ENCODE measurements around the gene GUCY1A1. TPM values are rescaled to one million over a fixed set of nuclear protein-coding genes. Genes with fewer than 3 reads are reported as not detected.

Gene GUCY1A1
- total RNA-seq, 6 experiments from 2014 or later = 3.7 to 7.8 (median 6.5) TPM

DNA sequence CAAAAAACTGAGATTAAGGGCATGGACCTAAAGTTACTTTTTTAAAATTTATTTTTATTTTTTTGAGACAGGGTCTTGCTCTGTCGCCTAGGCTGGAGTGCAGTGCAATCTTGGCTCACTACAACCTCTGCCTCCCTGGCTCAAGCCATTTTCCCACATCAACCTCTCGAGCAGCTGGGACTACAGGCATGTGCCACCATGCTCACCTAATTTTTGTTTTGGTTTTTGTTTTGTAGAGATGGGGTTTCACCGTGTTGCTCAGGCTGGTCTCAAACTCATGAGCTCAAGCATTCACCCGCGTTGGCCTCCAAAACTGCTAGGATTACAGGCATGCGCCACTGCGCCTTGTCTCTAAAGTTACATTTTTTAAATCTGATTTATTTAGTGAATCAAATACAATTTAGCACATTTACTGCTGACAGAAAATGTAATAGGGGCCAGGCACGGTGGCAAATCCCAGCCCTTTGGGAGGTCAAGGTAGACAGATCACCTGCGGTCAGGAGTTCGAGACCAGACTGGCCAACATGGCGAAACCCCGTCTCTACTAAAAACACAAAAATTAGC is 38.3 kb downstream of the GUCY1A1 start:
- no peak overlapping the region for H3K4me3 ChIP-seq
- H3K9me3 ChIP-seq = no peaks in the 10 kb centered on the region
- H3K36me3 ChIP-seq = no peaks in the 10 kb centered on the region
- H3K4me1 ChIP-seq = peaks cover 0 to 9% (median 0%) of the 10 kb centered on the region in 4 donors
- TF ChIP-seq, protein P1, sequence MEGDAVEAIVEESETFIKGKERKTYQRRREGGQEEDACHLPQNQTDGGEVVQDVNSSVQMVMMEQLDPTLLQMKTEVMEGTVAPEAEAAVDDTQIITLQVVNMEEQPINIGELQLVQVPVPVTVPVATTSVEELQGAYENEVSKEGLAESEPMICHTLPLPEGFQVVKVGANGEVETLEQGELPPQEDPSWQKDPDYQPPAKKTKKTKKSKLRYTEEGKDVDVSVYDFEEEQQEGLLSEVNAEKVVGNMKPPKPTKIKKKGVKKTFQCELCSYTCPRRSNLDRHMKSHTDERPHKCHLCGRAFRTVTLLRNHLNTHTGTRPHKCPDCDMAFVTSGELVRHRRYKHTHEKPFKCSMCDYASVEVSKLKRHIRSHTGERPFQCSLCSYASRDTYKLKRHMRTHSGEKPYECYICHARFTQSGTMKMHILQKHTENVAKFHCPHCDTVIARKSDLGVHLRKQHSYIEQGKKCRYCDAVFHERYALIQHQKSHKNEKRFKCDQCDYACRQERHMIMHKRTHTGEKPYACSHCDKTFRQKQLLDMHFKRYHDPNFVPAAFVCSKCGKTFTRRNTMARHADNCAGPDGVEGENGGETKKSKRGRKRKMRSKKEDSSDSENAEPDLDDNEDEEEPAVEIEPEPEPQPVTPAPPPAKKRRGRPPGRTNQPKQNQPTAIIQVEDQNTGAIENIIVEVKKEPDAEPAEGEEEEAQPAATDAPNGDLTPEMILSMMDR (IDR thresholded peaks at IDR 0.05) = no peak
- TF ChIP-seq POLR2A (IDR thresholded peaks at IDR 0.05) = no peak
- no peak for ATAC-seq
- no peak overlapping the region for H3K27ac ChIP-seq
- no peaks in the 10 kb centered on the region for H3K27me3 ChIP-seq
- DNase-seq = no peak
- 93% methylated on average over 12 of the region's 12 CpGs for WGBS (ENCODE audit: insufficient coverage, low coverage, low lambda C conversion rate, missing lambda C conversion rate)
- intact Hi-C loops (cut with DNase I) = no loop called here

DNA sequence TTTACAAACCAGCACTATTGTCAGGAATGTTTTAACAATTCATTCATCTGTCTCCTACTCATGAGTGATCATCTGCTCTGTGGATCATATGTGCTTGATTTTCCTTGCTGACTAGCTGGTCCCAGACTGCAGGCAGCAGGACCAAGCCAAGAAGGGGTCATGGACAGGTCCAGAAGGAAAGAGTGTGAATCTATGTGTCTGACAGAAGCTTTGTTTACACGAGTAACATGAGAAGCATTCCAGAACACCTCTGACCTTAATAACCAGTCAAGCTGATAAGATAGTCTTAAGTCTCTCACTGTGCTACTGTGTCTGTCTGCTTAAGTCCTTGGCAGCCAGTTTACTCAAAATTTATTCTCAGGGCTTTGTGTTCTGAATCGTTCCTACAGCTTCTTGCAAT is 39.0 kb downstream of the GUCY1A1 start:
- Histone ChIP-seq H3K27ac (no peak overlapping the region), H3K27me3 (no peaks in the 10 kb centered on the region), H3K9me3 (no peaks in the 10 kb centered on the region), H3K4me1 (peaks cover 0 to 9% (median 0%) of the 10 kb centered on the region in 4 donors), H3K36me3 (no peaks in the 10 kb centered on the region), H3K4me3 (no peak overlapping the region)
- DNase-seq (no peak), ATAC-seq (peak; percentile 59 to 78 (median 64))
- intact Hi-C loops (cut with DNase I) = no loop called here
- WGBS (ENCODE audit: insufficient coverage, low coverage, low lambda C conversion rate, missing lambda C conversion rate) = 11% methylated on average over 2 of the region's 2 CpGs
- TF ChIP-seq POLR2A (IDR thresholded peaks at IDR 0.05) = no peak
- TF ChIP-seq, protein P1 (IDR thresholded peaks at IDR 0.05) = no peak

DNA sequence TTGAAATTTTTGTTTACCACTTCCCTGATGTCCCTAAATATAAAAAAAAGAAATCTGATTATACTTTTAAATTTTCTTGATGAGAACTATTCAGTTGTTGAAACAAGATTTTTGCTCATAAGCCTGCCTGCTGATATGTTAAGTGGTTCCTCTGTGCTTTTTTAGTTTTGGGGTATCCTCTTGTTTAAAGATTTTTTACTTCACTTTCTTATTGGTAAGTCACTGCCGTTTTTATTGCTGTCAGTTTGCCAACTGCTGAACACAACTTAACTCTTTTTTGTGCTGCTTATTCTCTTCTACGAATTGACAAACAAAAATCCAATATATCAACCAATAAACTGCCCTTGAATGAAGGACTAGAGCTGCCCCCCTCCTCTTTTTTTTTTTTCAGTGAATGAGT is 39.5 kb downstream of the GUCY1A1 start:
- no peaks in the 10 kb centered on the region for H3K36me3 ChIP-seq
- H3K9me3 ChIP-seq = no peaks in the 10 kb centered on the region
- H3K27ac ChIP-seq = no peak overlapping the region
- H3K4me1 ChIP-seq = peaks cover 0 to 9% (median 0%) of the 10 kb centered on the region in 4 donors
- no peak overlapping the region for H3K4me3 ChIP-seq
- WGBS (ENCODE audit: insufficient coverage, low coverage, low lambda C conversion rate, missing lambda C conversion rate) = 37% methylated on average over 2 of the region's 2 CpGs
- ATAC-seq = no peak
- DNase-seq = no peak
- no peaks in the 10 kb centered on the region for H3K27me3 ChIP-seq
- intact Hi-C loops (cut with DNase I) = no loop called here
- TF ChIP-seq, protein P1 (IDR thresholded peaks at IDR 0.05) = no peak
- TF ChIP-seq POLR2A (IDR thresholded peaks at IDR 0.05) = no peak

DNA sequence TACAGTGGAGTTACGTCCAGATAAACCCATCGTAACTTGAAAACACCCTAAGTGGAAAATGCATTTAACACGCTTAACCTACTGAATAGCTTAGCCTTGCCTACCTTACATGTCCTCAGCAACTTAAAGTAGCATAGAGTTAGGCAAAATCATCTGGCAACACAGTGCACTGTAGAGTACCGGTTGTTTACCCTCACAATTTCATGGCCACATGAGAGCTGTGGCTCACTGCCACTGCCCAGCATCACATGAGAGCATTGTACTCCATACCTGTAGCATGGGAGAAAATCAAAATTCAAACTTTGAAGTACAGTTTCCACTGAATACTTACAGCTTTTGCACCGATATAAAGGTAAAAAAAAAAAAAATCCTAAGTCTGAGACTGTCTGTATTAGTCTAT is 40.6 kb downstream of the GUCY1A1 start:
- Histone ChIP-seq H3K4me3 (no peak overlapping the region), H3K36me3 (no peaks in the 10 kb centered on the region), H3K27me3 (no peaks in the 10 kb centered on the region), H3K27ac (no peak overlapping the region), H3K4me1 (peaks cover 0 to 9% (median 0%) of the 10 kb centered on the region in 4 donors), H3K9me3 (no peaks in the 10 kb centered on the region)
- intact Hi-C loops (cut with DNase I) = no loop called here
- 83% methylated on average over 5 of the region's 5 CpGs for WGBS (ENCODE audit: insufficient coverage, low coverage, low lambda C conversion rate, missing lambda C conversion rate)
- TF ChIP-seq, protein P1 (IDR thresholded peaks at IDR 0.05) = no peak
- no peak for TF ChIP-seq POLR2A (IDR thresholded peaks at IDR 0.05)
- DNase-seq = no peak
- no peak for ATAC-seq

All from right lobe of liver (tissue), 6 donors.